Loucy (cell line): ENCODE results near the gene RACGAP1.

Source experiments
- H2AFZ ChIP-seq: fragments of 200-600 bp; sonication (generic); 2 replicates; pipeline ENCODE4 v1.6.0; 2016; ENCODE audit warnings: antibody characterized with exemption, mild to moderate bottlenecking, low read length, moderate library complexity
- H3F3A ChIP-seq: fragments of 200-600 bp; 2 replicates; pipeline ENCODE4 v1.6.0; 2016; ENCODE audit warnings: antibody characterized with exemption, low read depth, mild to moderate bottlenecking
- H3K27me3 ChIP-seq: fragments of 200-600 bp; sonication (generic); 2 replicates; pipeline ENCODE4 v1.6.1; 2014; ENCODE audit warnings: low read length, mild to moderate bottlenecking; ENCODE audit not compliant: insufficient read depth, poor library complexity, severe bottlenecking
- H3K36me3 ChIP-seq: fragments of 200-600 bp; sonication (generic); 2 replicates; pipeline ENCODE4 v1.6.1; 2016; ENCODE audit warnings: low read length; ENCODE audit not compliant: insufficient read depth
- H3K4me1 ChIP-seq: fragments of 200-600 bp; sonication (generic); 2 replicates; pipeline ENCODE4 v1.5.1; 2014; ENCODE audit warnings: low read length, mild to moderate bottlenecking; ENCODE audit not compliant: insufficient read depth, poor library complexity, severe bottlenecking
- H3K4me2 ChIP-seq: fragments of 200-600 bp; sonication (generic); 2 replicates; pipeline ENCODE4 v1.6.0; 2014; ENCODE audit warnings: antibody characterized with exemption, low read length, low read depth, mild to moderate bottlenecking; ENCODE audit not compliant: poor library complexity, severe bottlenecking
- H3K4me3 ChIP-seq: fragments of 200-600 bp; sonication (generic); 2 replicates; pipeline ENCODE4 v1.5.1; 2014; ENCODE audit warnings: low read length, mild to moderate bottlenecking, mixed read lengths; ENCODE audit not compliant: poor library complexity, severe bottlenecking
- H3K79me2 ChIP-seq: fragments of 200-600 bp; sonication (generic); 2 replicates; pipeline ENCODE4 v1.6.1; 2014; ENCODE audit warnings: low read length; ENCODE audit not compliant: insufficient read depth
- H3K9ac ChIP-seq: fragments of 200-600 bp; sonication (generic); 2 replicates; pipeline ENCODE4 v1.6.0; 2014; ENCODE audit warnings: mild to moderate bottlenecking, low read depth, low read length, moderate library complexity; ENCODE audit not compliant: poor library complexity, severe bottlenecking
- H3K9me2 ChIP-seq: fragments of 200-600 bp; sonication (generic); replicated peaks from 2 replicates; pipeline ENCODE4 v1.6.1; 2016; ENCODE audit warnings: low read depth, low read length, mixed read lengths
- H3K9me3 ChIP-seq: fragments of 200-600 bp; sonication (generic); 2 replicates; pipeline ENCODE4 v1.6.1; 2014; ENCODE audit warnings: mild to moderate bottlenecking, antibody characterized with exemption, low read length, low read depth; ENCODE audit not compliant: insufficient read depth
- H4K20me1 ChIP-seq: fragments of 200-600 bp; sonication (generic); 2 replicates; pipeline ENCODE4 v1.6.0; 2014; ENCODE audit warnings: antibody characterized with exemption, low read length, mild to moderate bottlenecking; ENCODE audit not compliant: insufficient read depth, poor library complexity, severe bottlenecking
- CTCF ChIP-seq: fragments of 200-600 bp; sonication (generic); conservative IDR thresholded peaks from 2 replicates; pipeline ENCODE4 v1.5.1; 2014; ENCODE audit warnings: mild to moderate bottlenecking, antibody characterized with exemption, low read length
- EZH2phosphoT487 ChIP-seq: fragments of 200-600 bp; IDR thresholded peaks from 2 replicates; pipeline ENCODE4 v1.6.1; 2018; ENCODE audit warnings: antibody characterized with exemption, mild to moderate bottlenecking, moderate library complexity, borderline replicate concordance

The RACGAP1 gene

GRCh38 chr12:49982246-49983087, 42.8 kb downstream of the RACGAP1 start:
- Histone ChIP-seq H3F3A (no peaks in the 10 kb centered on the region), H3K9me3 (no peaks in the 10 kb centered on the region), H3K79me2 (no peaks in the 10 kb centered on the region)

GRCh38 chr12:49980501-49981349, 44.6 kb downstream of the RACGAP1 start:
- Histone ChIP-seq H2AFZ (no peak overlapping the region), H3K36me3 (peaks cover 10% of the 10 kb centered on the region; the same call in 1 of the 2 replicates), H3K79me2 (no peaks in the 10 kb centered on the region), H3K9me2 (no peaks in the 10 kb centered on the region), H3K9me3 (no peaks in the 10 kb centered on the region), H3K4me3 (no peak overlapping the region), H3K4me1 (no peaks in the 10 kb centered on the region), H3K4me2 (no peak overlapping the region), H4K20me1 (no peaks in the 10 kb centered on the region), H3K9ac (no peak overlapping the region), H3F3A (no peaks in the 10 kb centered on the region), H3K27me3 (no peaks in the 10 kb centered on the region)
- no peak for TF ChIP-seq CTCF
- no peak for TF ChIP-seq EZH2phosphoT487

More at GRCh38 chr12:49982246-49983087, 42.8 kb downstream of the RACGAP1 start:
- no peaks in the 10 kb centered on the region for H3K9me2 ChIP-seq
- peaks cover 20% of the 10 kb centered on the region; the same call in 1 of the 2 replicates for H3K36me3 ChIP-seq
- H3K4me1 ChIP-seq: no peaks in the 10 kb centered on the region
- no peaks in the 10 kb centered on the region for H4K20me1 ChIP-seq
- H3K9ac ChIP-seq: no peak overlapping the region
- TF ChIP-seq CTCF (no peak), EZH2phosphoT487 (no peak)
- no peak overlapping the region for H3K4me3 ChIP-seq
- no peak overlapping the region for H3K4me2 ChIP-seq
- H2AFZ ChIP-seq: no peak overlapping the region
- no peaks in the 10 kb centered on the region for H3K27me3 ChIP-seq

GRCh38 chr12:49979791-49980190, 45.5 kb downstream of the RACGAP1 start:
- Histone ChIP-seq H3K9me2 (no peaks in the 10 kb centered on the region), H3K27me3 (no peaks in the 10 kb centered on the region), H2AFZ (no peak overlapping the region), H3K4me3 (no peak overlapping the region), H3K9me3 (no peaks in the 10 kb centered on the region), H3K4me1 (no peaks in the 10 kb centered on the region), H3K4me2 (no peak overlapping the region), H3K36me3 (peaks cover under 1% of the 10 kb centered on the region; the same call in 1 of the 2 replicates), H3F3A (no peaks in the 10 kb centered on the region), H3K79me2 (no peaks in the 10 kb centered on the region), H4K20me1 (no peaks in the 10 kb centered on the region), H3K9ac (no peak overlapping the region)
- TF ChIP-seq EZH2phosphoT487 (no peak), CTCF (no peak)
